HepG2 (cell line): ENCODE results near the gene CLIC6. TPM values are rescaled to one million over a fixed set of nuclear protein-coding genes. Genes with fewer than 3 reads are reported as not detected.

Experiments used
- ATAC-seq: fragments of 200-7000 bp; cut with Tn5 transposase; 3 replicates; pipeline ENCODE4 v1.9.1; 2020; ENCODE audit warnings: mild to moderate bottlenecking, moderate library complexity
- BruUV-seq: library from RNA; stranded (reverse); fragments of 400-500 nt; replicated peaks from 2 replicates; lab custom pipeline; 2021; lab: Mats Ljungman, UMichigan
- CTCF ChIA-PET: fragments of 300-600 bp; formaldehyde crosslinking; extraction: SDS; loops from one replicate; lab custom pipeline; 2021; ENCODE audit warnings: low total read pairs, inconsistent platforms, low intra/inter-chr PET ratio; lab: Yijun Ruan, JAX
- POLR2A ChIA-PET: fragments of 350-600 bp; sonication (Branson Sonifier 250); formaldehyde crosslinking; loops from one replicate; lab custom pipeline; 2020; ENCODE audit warnings: antibody characterized with exemption, inconsistent platforms; lab: Yijun Ruan, JAX
- DNase-seq: peaks from one replicate; pipeline ENCODE4 v3.0.0-alpha.2; 2015; ENCODE audit warnings: low spot score
- FAIRE-seq: peaks from 3 replicates; lab custom pipeline; 2011; peaks lifted over from hg19 to GRCh38; lab: Jason Lieb, UNC
- H2AFZ ChIP-seq: one replicate; pipeline ENCODE4 v1.6.1; 2011; ENCODE audit warnings: low read length, inconsistent platforms
- H3K27ac ChIP-seq: fragments of 300-600 bp; 3 replicates; pipeline ENCODE4 v1.8.0; 2011; ENCODE audit warnings: mixed run types, mild to moderate bottlenecking, mixed read lengths, low read length, inconsistent platforms; ENCODE audit not compliant: insufficient read depth; ENCODE audit errors: extremely low read length
- H3K27me3 ChIP-seq, 2 experiments: fragments of 200-600 bp in 1 of 2; 2 replicates in 1 of 2; 3 replicates in 1 of 2; pipeline versions ENCODE4 v1.6.0 to v1.8.0; 2011; ENCODE audit warnings: low read length in 2 of 2, mild to moderate bottlenecking in 2 of 2, moderate library complexity in 2 of 2, inconsistent platforms in 1 of 2; ENCODE audit not compliant: insufficient read depth in 2 of 2, control insufficient read depth in 1 of 2
- H3K36me3 ChIP-seq, 2 experiments: fragments of 200-600 bp in 1 of 2; replicated peaks in 1 of 2; 2 replicates in 1 of 2; 3 replicates in 1 of 2; pipeline versions ENCODE4 v1.5.1 to v1.8.0; 2011; ENCODE audit warnings: low read length in 2 of 2, inconsistent platforms in 1 of 2; ENCODE audit not compliant: insufficient read depth in 2 of 2, control insufficient read depth in 1 of 2
- H3K4me1 ChIP-seq: 2 replicates; pipeline ENCODE4 v1.5.1; 2012; ENCODE audit warnings: low read length, inconsistent platforms; ENCODE audit not compliant: insufficient read depth
- H3K4me2 ChIP-seq: 2 replicates; pipeline ENCODE4 v1.6.0; 2011; ENCODE audit warnings: low read depth, low read length, inconsistent platforms
- H3K4me3 ChIP-seq, 3 experiments: fragments of 200-600 bp in 1 of 3; sonication (generic), shearing (Covaris generic) in 1 of 3; replicated peaks in 1 of 3; 2 replicates each; pipeline ENCODE4 v1.5.1; 2011 to 2016; ENCODE audit warnings: low read length in 3 of 3, inconsistent platforms in 2 of 3, low read depth in 2 of 3, mild to moderate bottlenecking in 2 of 3, control low read depth in 1 of 3, mixed read lengths in 1 of 3; ENCODE audit not compliant: insufficient read depth in 1 of 3
- H3K79me2 ChIP-seq: one replicate; pipeline ENCODE4 v1.6.1; 2011; ENCODE audit warnings: low read length, inconsistent platforms; ENCODE audit not compliant: insufficient read depth
- H3K9ac ChIP-seq: 2 replicates; pipeline ENCODE4 v1.6.0; 2011; ENCODE audit warnings: mild to moderate bottlenecking, low read depth, low read length, inconsistent platforms; ENCODE audit not compliant: insufficient read depth
- H3K9me3 ChIP-seq: 2 replicates; pipeline ENCODE4 v1.5.1; 2012; ENCODE audit warnings: mild to moderate bottlenecking, low read length
- H4K20me1 ChIP-seq: 2 replicates; pipeline ENCODE4 v1.6.0; 2011; ENCODE audit warnings: inconsistent platforms, mild to moderate bottlenecking, low read length, moderate library complexity; ENCODE audit not compliant: insufficient read depth
- CC2D1A ChIP-seq: sonication (generic); formaldehyde crosslinking; IDR thresholded peaks from 2 replicates; pipeline ENCODE4 v1.8.1; 2023; ENCODE audit warnings: mild to moderate bottlenecking, missing genetic modification reagents
- CEBPZ ChIP-seq: IDR thresholded peaks from 2 replicates; pipeline ENCODE4 v1.6.1; 2012; ENCODE audit warnings: low read length, improper control_type of control experiment
- DNMT1 ChIP-seq: sonication (generic); formaldehyde crosslinking; IDR thresholded peaks from 2 replicates; pipeline ENCODE4 v1.5.1; 2020; ENCODE audit warnings: mild to moderate bottlenecking, missing genetic modification reagents
- EP300 ChIP-seq, 3 experiments: sonication (generic) in 1 of 3; formaldehyde crosslinking in 1 of 3; IDR thresholded peaks; 2 replicates each; pipeline versions ENCODE4 v1.5.1 to v1.6.1; 2011 to 2020; ENCODE audit warnings: low read depth in 2 of 3, low read length in 2 of 3, borderline replicate concordance in 1 of 3, improper control_type of control experiment in 1 of 3, mild to moderate bottlenecking in 1 of 3, missing genetic modification reagents in 1 of 3, moderate library complexity in 1 of 3
- GTF2F1 ChIP-seq: fragments of 150-350 bp; IDR thresholded peaks from 2 replicates; pipeline ENCODE4 v1.6.1; 2014; ENCODE audit warnings: low read length
- RBAK ChIP-seq: sonication (generic); formaldehyde crosslinking; IDR thresholded peaks from 2 replicates; pipeline ENCODE4 v1.5.1; 2020; ENCODE audit warnings: mild to moderate bottlenecking, missing genetic modification reagents
- SIN3A ChIP-seq: IDR thresholded peaks from 2 replicates; pipeline ENCODE4 v1.6.1; 2011; ENCODE audit warnings: low read depth, mild to moderate bottlenecking, control low read depth, low read length, borderline replicate concordance
- TP53 ChIP-seq: sonication (generic); formaldehyde crosslinking; conservative IDR thresholded peaks from 2 replicates; pipeline ENCODE4 v1.4.0; 2020; ENCODE audit warnings: missing genetic modification reagents
- TSC22D2 ChIP-seq: sonication (generic); formaldehyde crosslinking; IDR thresholded peaks from 2 replicates; pipeline ENCODE4 v1.5.1; 2020; ENCODE audit warnings: missing genetic modification reagents, mild to moderate bottlenecking, borderline replicate concordance
- ZNF136 ChIP-seq: sonication (generic); formaldehyde crosslinking; IDR thresholded peaks from 2 replicates; pipeline ENCODE4 v1.8.1; 2022; ENCODE audit warnings: low read depth, mild to moderate bottlenecking, moderate library complexity, missing genetic modification reagents
- ZNF672 ChIP-seq: sonication (generic); formaldehyde crosslinking; IDR thresholded peaks from 2 replicates; pipeline ENCODE4 v1.8.1; 2022; ENCODE audit warnings: missing genetic modification reagents
- ZNF7 ChIP-seq: IDR thresholded peaks from 2 replicates; pipeline ENCODE4 v1.6.1; 2016; ENCODE audit warnings: missing biosample characterization, missing genetic modification reagents
- WGBS: methylation state at CpG from one replicate; pipeline ENCODE4 v1.1.6; 2017; ENCODE audit warnings: low lambda C conversion rate; 5-methylcytosine and 5-hydroxymethylcytosine counted together
- in situ Hi-C: cut with HindIII; loops from 2 replicates; pipeline ENCODE4 v1.10.0; 2017; ENCODE audit warnings: low pct_unique_long_range_greater_than_20kb; ENCODE audit not compliant: extremely low pct_ligation_motif_present
- intact Hi-C: fragments of 100-400 bp; cut with micrococcal nuclease; formaldehyde crosslinking; loops from one replicate; pipeline ENCODE4 v1.10.0; 2022; ENCODE audit not compliant: unreplicated experiment
- polyA plus RNA-seq, 8 experiments: library from polyadenylated mRNA; depleted of rRNA in 3 of 8; stranded (reverse) in 7 of 8; unstranded in 1 of 8; fragments of >200 nt; fragmentation: Illumina TruSeq in 4 of 8; extraction: Trizol in 4 of 8; gene quantifications; 2 replicates each; pipeline versions ENCODE4 v1.2.1 to v1.2.3, GENCODE V29; 2011 to 2016; ENCODE audit warnings: low read depth in 4 of 8, missing spikeins in 1 of 8, mixed read lengths in 1 of 8; ENCODE audit not compliant: insufficient read depth in 1 of 8
- total RNA-seq, 5 experiments: library from RNA; depleted of rRNA; stranded (reverse); fragments of >200 nt; fragmentation: Illumina TruSeq; extraction: Trizol; gene quantifications; 2 replicates each; pipeline ENCODE4 v1.2.3, GENCODE V29; 2016; ENCODE audit warnings: low read depth in 1 of 5
- TF ChIP-seq, protein P1 (sequence below): sonication (generic); formaldehyde crosslinking; IDR thresholded peaks from 2 replicates; pipeline ENCODE4 v1.5.0; 2020; ENCODE audit warnings: missing genetic modification reagents, mild to moderate bottlenecking, borderline replicate concordance
- TF ChIP-seq, protein P2 (sequence below): sonication (generic); formaldehyde crosslinking; IDR thresholded peaks from 2 replicates; pipeline ENCODE4 v1.8.1; 2023; ENCODE audit warnings: mild to moderate bottlenecking, missing genetic modification reagents
- TF ChIP-seq, protein P3 (sequence below): sonication (generic); formaldehyde crosslinking; IDR thresholded peaks from 2 replicates; pipeline ENCODE4 v1.4.0; 2020; ENCODE audit warnings: mild to moderate bottlenecking, missing genetic modification reagents
- TF ChIP-seq, protein P4 (sequence below): sonication (generic); formaldehyde crosslinking; conservative IDR thresholded peaks from 2 replicates; pipeline ENCODE4 v1.5.0; 2020; ENCODE audit warnings: missing genetic modification reagents

CLIC6 gene
- total and polyA plus RNA-seq, 2 of the 13 experiments (the other 11 are each of a cell fraction or from before 2014, with no cell fraction given), result not detected

DNA sequence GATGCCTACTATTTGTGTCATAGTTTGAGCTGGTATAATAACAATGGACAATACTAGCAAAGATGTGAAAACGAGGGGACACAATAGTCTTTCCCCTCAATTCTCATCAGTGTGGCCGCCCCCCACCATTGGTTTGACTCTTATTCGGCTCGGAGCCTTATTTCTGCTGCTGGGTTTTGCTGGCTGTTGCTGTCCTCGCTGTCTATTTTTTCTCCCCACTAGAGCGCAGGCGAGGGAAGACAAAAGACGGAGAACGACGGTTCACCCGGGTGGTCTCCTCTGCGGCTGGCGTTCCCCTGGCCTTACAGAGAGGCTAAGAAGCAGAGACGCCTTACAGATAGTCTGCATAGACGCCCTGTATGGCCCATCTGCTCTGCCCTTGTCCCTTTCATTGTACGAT, 19.4 kb downstream of the CLIC6 start (continued):
- TF ChIP-seq RBAK (CRISPR knock-in tag), result no peak
- no peak for TF ChIP-seq EP300 (IDR thresholded peaks at IDR 0.05; ENCODE audit: low read depth in 2 of 2, low read length in 2 of 2)
- no peak for TF ChIP-seq EP300 (CRISPR knock-in tag; IDR thresholded peaks at IDR 0.05; ENCODE audit: borderline replicate concordance)
- TF ChIP-seq, protein P1, sequence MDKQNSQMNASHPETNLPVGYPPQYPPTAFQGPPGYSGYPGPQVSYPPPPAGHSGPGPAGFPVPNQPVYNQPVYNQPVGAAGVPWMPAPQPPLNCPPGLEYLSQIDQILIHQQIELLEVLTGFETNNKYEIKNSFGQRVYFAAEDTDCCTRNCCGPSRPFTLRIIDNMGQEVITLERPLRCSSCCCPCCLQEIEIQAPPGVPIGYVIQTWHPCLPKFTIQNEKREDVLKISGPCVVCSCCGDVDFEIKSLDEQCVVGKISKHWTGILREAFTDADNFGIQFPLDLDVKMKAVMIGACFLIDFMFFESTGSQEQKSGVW (CRISPR knock-in tag), result no peak
- TF ChIP-seq GTF2F1, result no peak
- TF ChIP-seq TSC22D2 (CRISPR knock-in tag), result no peak
- no peak for TF ChIP-seq ZNF672 (CRISPR knock-in tag)
- TF ChIP-seq, protein P2, sequence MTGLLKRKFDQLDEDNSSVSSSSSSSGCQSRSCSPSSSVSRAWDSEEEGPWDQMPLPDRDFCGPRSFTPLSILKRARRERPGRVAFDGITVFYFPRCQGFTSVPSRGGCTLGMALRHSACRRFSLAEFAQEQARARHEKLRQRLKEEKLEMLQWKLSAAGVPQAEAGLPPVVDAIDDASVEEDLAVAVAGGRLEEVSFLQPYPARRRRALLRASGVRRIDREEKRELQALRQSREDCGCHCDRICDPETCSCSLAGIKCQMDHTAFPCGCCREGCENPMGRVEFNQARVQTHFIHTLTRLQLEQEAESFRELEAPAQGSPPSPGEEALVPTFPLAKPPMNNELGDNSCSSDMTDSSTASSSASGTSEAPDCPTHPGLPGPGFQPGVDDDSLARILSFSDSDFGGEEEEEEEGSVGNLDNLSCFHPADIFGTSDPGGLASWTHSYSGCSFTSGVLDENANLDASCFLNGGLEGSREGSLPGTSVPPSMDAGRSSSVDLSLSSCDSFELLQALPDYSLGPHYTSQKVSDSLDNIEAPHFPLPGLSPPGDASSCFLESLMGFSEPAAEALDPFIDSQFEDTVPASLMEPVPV (CRISPR knock-in tag), result no peak
- TF ChIP-seq CC2D1A (CRISPR knock-in tag), result no peak

- H3K9ac ChIP-seq, result no peak overlapping the region
- H3K79me2 ChIP-seq, result no peaks in the 10 kb centered on the region
- BruUV-seq, result no TSS peak
- in situ Hi-C loops (no loop called here), intact Hi-C loops (no loop called here)
- H3K9me3 ChIP-seq, result no peaks in the 10 kb centered on the region
- 12% methylated on average over 4 of the region's 5 CpGs for WGBS
- no peak overlapping the region for H3K4me3 ChIP-seq
- no peak for DNase-seq
- H3K4me1 ChIP-seq, result 0 out of 2 replicates have a peak, but pooled peaks cover 13% of the 10 kb centered on the region
- H3K27me3 ChIP-seq, result peaks cover 0 to 33% of the 10 kb centered on the region in 2 experiments; a peak in 2 of 5 replicates
- POLR2A ChIA-PET, result no interaction called here
- CTCF ChIA-PET, result no interaction called here
- no peak for FAIRE-seq
- no peak overlapping the region for H3K27ac ChIP-seq
- H3K4me2 ChIP-seq, result no peak overlapping the region
- H3K36me3 ChIP-seq, result no peaks in the 10 kb centered on the region
- H4K20me1 ChIP-seq, result no peaks in the 10 kb centered on the region
- no peak overlapping the region for H2AFZ ChIP-seq
- ATAC-seq, result no peak
- TF ChIP-seq ZNF7 (CRISPR knock-in tag) (no peak), TP53 (no peak), DNMT1 (CRISPR knock-in tag) (no peak), ZNF136 (no peak), SIN3A (no peak), CEBPZ (no peak)
- TF ChIP-seq, protein P3, sequence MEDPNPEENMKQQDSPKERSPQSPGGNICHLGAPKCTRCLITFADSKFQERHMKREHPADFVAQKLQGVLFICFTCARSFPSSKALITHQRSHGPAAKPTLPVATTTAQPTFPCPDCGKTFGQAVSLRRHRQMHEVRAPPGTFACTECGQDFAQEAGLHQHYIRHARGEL (CRISPR knock-in tag), result no peak
- TF ChIP-seq, protein P4, sequence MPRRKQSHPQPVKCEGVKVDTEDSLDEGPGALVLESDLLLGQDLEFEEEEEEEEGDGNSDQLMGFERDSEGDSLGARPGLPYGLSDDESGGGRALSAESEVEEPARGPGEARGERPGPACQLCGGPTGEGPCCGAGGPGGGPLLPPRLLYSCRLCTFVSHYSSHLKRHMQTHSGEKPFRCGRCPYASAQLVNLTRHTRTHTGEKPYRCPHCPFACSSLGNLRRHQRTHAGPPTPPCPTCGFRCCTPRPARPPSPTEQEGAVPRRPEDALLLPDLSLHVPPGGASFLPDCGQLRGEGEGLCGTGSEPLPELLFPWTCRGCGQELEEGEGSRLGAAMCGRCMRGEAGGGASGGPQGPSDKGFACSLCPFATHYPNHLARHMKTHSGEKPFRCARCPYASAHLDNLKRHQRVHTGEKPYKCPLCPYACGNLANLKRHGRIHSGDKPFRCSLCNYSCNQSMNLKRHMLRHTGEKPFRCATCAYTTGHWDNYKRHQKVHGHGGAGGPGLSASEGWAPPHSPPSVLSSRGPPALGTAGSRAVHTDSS (CRISPR knock-in tag), result no peak
These were observed 19.9 kb downstream of the CLIC6 start for GRCh38 chr21:34688715-34689114.
